NCI-H2171 treated with DMSO at 0.1 percent for 48 hours (cell line): ENCODE results near the gene PLIN3.
"Not testable (repeated sequence)": the region's sequence is repeated elsewhere in the genome, so short reads cannot be mapped to it uniquely, and the experiment has no call there.

Experiments
- DNase-seq: peaks from one replicate; lab custom pipeline; 2025; lab: John Stamatoyannopoulos, UW

PLIN3 gene

GRCh38 chr19:4867534-4868285, at the start of gene PLIN3:
PLIN3 (minus strand) TSS chr19:4867667; CDS start chr19:4861394, 6,273 bp downstream.
- peak; percentile 52 for DNase-seq

- DNase-seq, result no peak
These were observed 49.0 kb upstream of the PLIN3 start for GRCh38 chr19:4916292-4917082.

GRCh38 chr19:4914736-4915501, 47.5 kb upstream of the PLIN3 start:
- DNase-seq, result no peak

GRCh38 chr19:4913996-4914735, 46.7 kb upstream of the PLIN3 start:
- DNase-seq, result no peak

- DNase-seq, result peak; percentile 30
These were observed 44.6 kb upstream of the PLIN3 start for GRCh38 chr19:4911786-4912672.

GRCh38 chr19:4911314-4911713, 43.8 kb upstream of the PLIN3 start:
- DNase-seq, result no peak

GRCh38 chr19:4910594-4911281, 43.3 kb upstream of the PLIN3 start:
- DNase-seq, result no peak

GRCh38 chr19:4909897-4910593, 42.6 kb upstream of the PLIN3 start:
- DNase-seq, result peak; percentile 93

- DNase-seq, result peak; percentile 80
These were observed 41.9 kb upstream of the PLIN3 start, which contains the start of gene UHRF1 for GRCh38 chr19:4909156-4909896. UHRF1 (plus strand) TSS chr19:4909501; CDS start chr19:4910886, 1,385 bp downstream.

- DNase-seq, result no peak
These were observed 41.3 kb upstream of the PLIN3 start for GRCh38 chr19:4908781-4909155.

GRCh38 chr19:4908360-4908759, 40.9 kb upstream of the PLIN3 start:
- DNase-seq, result no peak

GRCh38 chr19:4906963-4907362, 39.5 kb upstream of the PLIN3 start:
- no peak for DNase-seq

- DNase-seq, result no peak
These were observed 37.0 kb upstream of the PLIN3 start for GRCh38 chr19:4904481-4904880.

- no peak for DNase-seq
These were observed 35.3 kb upstream of the PLIN3 start, which contains the start of gene ARRDC5 for GRCh38 chr19:4902796-4903195. ARRDC5 (minus strand) TSS chr19:4902896; CDS start chr19:4902825, 71 bp downstream.

- DNase-seq, result not testable (repeated sequence)
These were observed 33.4 kb upstream of the PLIN3 start for GRCh38 chr19:4900879-4901278.

GRCh38 chr19:4897146-4897545, 29.7 kb upstream of the PLIN3 start:
- DNase-seq, result no peak

- DNase-seq, result no peak
These were observed 28.9 kb upstream of the PLIN3 start for GRCh38 chr19:4896372-4896771.

- not testable (repeated sequence) for DNase-seq
These were observed 25.5 kb upstream of the PLIN3 start for GRCh38 chr19:4892962-4893361.

GRCh38 chr19:4891066-4891465, 23.6 kb upstream of the PLIN3 start:
- DNase-seq, result no peak
